B cell (primary cell): ENCODE results near the gene AGFG2. TPM values are rescaled to one million over a fixed set of nuclear protein-coding genes. Genes with fewer than 3 reads are reported as not detected.

Experiments used
- ATAC-seq: fragments of 200-7000 bp; cut with Tn5 transposase; one replicate; pipeline ENCODE4 v1.10.0; 2021; ENCODE audit warnings: low read depth, mild to moderate bottlenecking, moderate number of reproducible peaks, moderate library complexity
- CTCF ChIA-PET: fragments of 350-600 bp; sonication (Branson Sonifier 250); formaldehyde crosslinking; loops from one replicate; lab custom pipeline; 2021; ENCODE audit warnings: antibody characterized with exemption, inconsistent platforms; lab: Charles Lee
- POLR2A ChIA-PET: fragments of 350-600 bp; sonication (Branson Sonifier 250); formaldehyde crosslinking; loops from one replicate; lab custom pipeline; 2021; ENCODE audit warnings: antibody characterized with exemption; lab: Charles Lee
- DNase-seq: peaks from one replicate; pipeline ENCODE4 v3.0.0; 2013
- H2AFZ ChIP-seq: 2 replicates; pipeline ENCODE4 v1.6.1; 2012; ENCODE audit warnings: mild to moderate bottlenecking, low read depth, low read length; ENCODE audit not compliant: insufficient read depth, poor library complexity, severe bottlenecking
- H3K27ac ChIP-seq, 2 donors: 1 replicate in 1 of 2; 2 replicates in 1 of 2; pipeline ENCODE4 v1.5.1; 2012 to 2013; ENCODE audit warnings: low read length in 2 of 2, mild to moderate bottlenecking in 2 of 2, moderate library complexity in 1 of 2
- H3K27me3 ChIP-seq, 4 experiments: fragments of 200-600 bp in 1 of 4; sonication (generic) in 1 of 4; replicated peaks in 1 of 4; 1 replicate in 2 of 4; 2 replicates in 2 of 4; pipeline versions ENCODE4 v1.6.1 to v1.7.0; 2013 to 2016; ENCODE audit warnings: low read length in 3 of 4, mild to moderate bottlenecking in 2 of 4, mixed read lengths in 1 of 4, moderate library complexity in 1 of 4; ENCODE audit not compliant: insufficient read depth in 4 of 4, control insufficient read depth in 3 of 4; ENCODE audit errors: control extremely low read depth in 1 of 4
- H3K36me3 ChIP-seq, 2 experiments: replicated peaks in 1 of 2; 1 replicate in 1 of 2; 2 replicates in 1 of 2; pipeline versions ENCODE4 v1.6.1 to v1.7.1; 2013; ENCODE audit warnings: low read length in 1 of 2; ENCODE audit not compliant: insufficient read depth in 2 of 2, control insufficient read depth in 1 of 2; ENCODE audit errors: control extremely low read depth in 1 of 2, extremely low read depth in 1 of 2
- H3K4me1 ChIP-seq, 2 donors: fragments of 200-600 bp in 1 of 2; sonication (generic) in 1 of 2; 1 replicate in 1 of 2; 2 replicates in 1 of 2; pipeline versions ENCODE4 v1.5.1 to v1.6.1; 2013 to 2017; ENCODE audit warnings: low read length in 2 of 2; ENCODE audit not compliant: control insufficient read depth in 2 of 2, insufficient read depth in 2 of 2
- H3K4me2 ChIP-seq: replicated peaks from 2 replicates; pipeline ENCODE3; 2012; ENCODE audit warnings: mild to moderate bottlenecking, low read depth, low read length; ENCODE audit not compliant: poor library complexity, severe bottlenecking
- H3K4me3 ChIP-seq, 5 experiments: fragments of 200-600 bp in 1 of 5; sonication (generic) in 1 of 5; 1 replicate in 3 of 5; 2 replicates in 2 of 5; pipeline versions ENCODE4 v1.5.1 to v1.7.0; 2011 to 2016; ENCODE audit warnings: low read length in 4 of 5, mild to moderate bottlenecking in 4 of 5, low read depth in 2 of 5, control low read depth in 1 of 5, moderate library complexity in 1 of 5; ENCODE audit not compliant: insufficient read depth in 1 of 5; ENCODE audit errors: control extremely low read depth in 1 of 5, extremely low read depth in 1 of 5
- H3K79me2 ChIP-seq: fragments of 200-600 bp; sonication (generic); one replicate; pipeline ENCODE4 v1.6.0; 2016; ENCODE audit warnings: low read length; ENCODE audit not compliant: control insufficient read depth, insufficient read depth
- H3K9ac ChIP-seq: fragments of 200-600 bp; sonication (generic); 2 replicates; pipeline ENCODE4 v1.6.1; 2017; ENCODE audit warnings: mild to moderate bottlenecking, low read length, moderate library complexity
- H3K9me3 ChIP-seq, 3 donors: one replicate each; pipeline versions ENCODE4 v1.6.1 to v1.7.1; 2013; ENCODE audit warnings: low read length in 2 of 3; ENCODE audit not compliant: control insufficient read depth in 2 of 3, insufficient read depth in 1 of 3; ENCODE audit errors: control extremely low read depth in 1 of 3
- H4K20me1 ChIP-seq: 2 replicates; pipeline ENCODE4 v1.6.0; 2012; ENCODE audit warnings: mild to moderate bottlenecking, low read length; ENCODE audit not compliant: insufficient read depth, control insufficient read depth, poor library complexity, severe bottlenecking
- H3K27ac Mint-ChIP-seq: one replicate; pipeline ENCODE4 v1.8.0; 2021; ENCODE audit warnings: mixed read lengths
- H3K27me3 Mint-ChIP-seq: one replicate; pipeline ENCODE4 v1.8.0; 2021; ENCODE audit warnings: mixed read lengths
- H3K4me1 Mint-ChIP-seq: one replicate; pipeline ENCODE4 v1.8.0; 2021; ENCODE audit warnings: mixed read lengths
- H3K4me3 Mint-ChIP-seq: one replicate; pipeline ENCODE4 v1.8.0; 2021; ENCODE audit warnings: mixed read lengths
- H3K9me3 Mint-ChIP-seq: one replicate; pipeline ENCODE4 v1.8.0; 2022; ENCODE audit warnings: mixed read lengths; ENCODE audit not compliant: insufficient read depth
- EZH2 ChIP-seq: IDR thresholded peaks from 2 replicates; pipeline ENCODE4 v1.6.1; 2012; ENCODE audit warnings: borderline replicate concordance, low read depth, mild to moderate bottlenecking, moderate library complexity, low read length; ENCODE audit not compliant: insufficient read depth, poor library complexity, severe bottlenecking
- WGBS: methylation state at CpG from one replicate; pipeline ENCODE4 v1.1.5; 2013; ENCODE audit warnings: missing lambda C conversion rate; ENCODE audit not compliant: insufficient coverage; 5-methylcytosine and 5-hydroxymethylcytosine counted together
- intact Hi-C: fragments of 100-400 bp; cut with micrococcal nuclease; formaldehyde crosslinking; loops from one replicate; pipeline ENCODE4 v1.10.0; 2022
- polyA plus RNA-seq: library from polyadenylated mRNA; depleted of rRNA; stranded (reverse); fragments of >200 nt; gene quantifications from 2 replicates; pipeline ENCODE4 v1.2.3, GENCODE V29; 2012
- total RNA-seq, 2 donors: library from RNA; stranded (reverse); fragments of 120-200 nt in 1 of 2; gene quantifications; 1 replicate in 1 of 2; 2 replicates in 1 of 2; pipeline versions ENCODE4 v1.2.3 to v1.2.4, GENCODE V29; 2013 to 2022
- TF ChIP-seq, protein P1 (sequence below): fragments of 200-600 bp; IDR thresholded peaks from one replicate; pipeline ENCODE4 v1.8.0; 2022; ENCODE audit warnings: antibody characterized with exemption, mild to moderate bottlenecking

AGFG2 gene
- total and polyA plus RNA-seq, 2 donors (not counting 1 experiment from before 2014, with no cell fraction given) = 11.0 TPM

DNA sequence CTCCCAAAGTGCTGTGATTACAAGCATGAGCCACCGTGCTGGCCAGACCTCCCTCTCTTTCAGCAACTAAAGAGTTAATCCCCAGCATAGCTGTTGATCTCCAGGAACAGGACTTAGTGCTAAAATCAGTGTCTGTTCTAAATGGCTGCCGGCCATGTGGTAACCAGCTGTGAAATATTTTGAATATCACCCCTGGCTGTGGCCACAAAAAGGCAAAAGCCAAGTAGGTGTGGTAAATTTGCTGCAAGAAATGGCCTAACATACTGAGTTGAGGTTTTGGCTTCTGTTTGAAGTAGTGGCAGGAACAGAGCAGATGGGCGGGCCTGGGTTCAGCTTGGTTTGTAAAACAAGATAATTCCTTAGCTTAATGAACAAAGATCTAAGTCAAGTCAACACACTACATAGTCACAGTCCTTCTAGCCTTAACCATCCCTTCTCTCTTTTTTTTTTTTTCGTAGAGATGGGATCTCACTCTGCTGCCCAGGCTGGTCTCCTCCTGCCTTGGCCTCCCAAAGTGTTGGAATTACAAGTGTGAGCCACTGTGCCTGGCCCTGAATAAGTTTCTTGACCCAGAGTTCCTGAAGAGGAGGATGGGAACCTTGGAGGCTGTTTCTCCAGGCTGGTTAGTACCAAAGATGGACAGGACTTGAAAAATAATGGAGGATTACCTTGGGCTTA, 22.7 kb upstream of the AGFG2 start:
- Mint-ChIP-seq H3K4me3 (no peak overlapping the region), H3K4me1 (peaks cover 7% of the 10 kb centered on the region), H3K9me3 (no peaks in the 10 kb centered on the region), H3K27ac (no peak overlapping the region), H3K27me3 (peaks cover 3% of the 10 kb centered on the region)
- Histone ChIP-seq H3K79me2 (no peaks in the 10 kb centered on the region), H3K36me3 (no peaks in the 10 kb centered on the region), H3K27ac (no peak overlapping the region), H2AFZ (no peak overlapping the region), H3K9me3 (no peaks in the 10 kb centered on the region), H3K27me3 (peaks cover 0 to 2% (median 0%) of the 10 kb centered on the region in 4 experiments), H3K4me3 (no peak overlapping the region), H4K20me1 (no peaks in the 10 kb centered on the region), H3K9ac (no peak overlapping the region), H3K4me1 (peaks cover 4 to 14% of the 10 kb centered on the region in 2 donors), H3K4me2 (no peak overlapping the region)
- WGBS = 20% methylated on average over 2 of the region's 4 CpGs
- POLR2A ChIA-PET = no interaction called here
- ATAC-seq (no peak), DNase-seq (no peak)
- CTCF ChIA-PET = interaction anchor here (0.7 to 3.1 kb wide), 2 partner anchors 43 to 45 kb away, joined by 4 to 15 read pairs; no protein-coding TSS in a partner anchor
- intact Hi-C loops = no loop called here
- no peak for TF ChIP-seq EZH2
- TF ChIP-seq, protein P1, sequence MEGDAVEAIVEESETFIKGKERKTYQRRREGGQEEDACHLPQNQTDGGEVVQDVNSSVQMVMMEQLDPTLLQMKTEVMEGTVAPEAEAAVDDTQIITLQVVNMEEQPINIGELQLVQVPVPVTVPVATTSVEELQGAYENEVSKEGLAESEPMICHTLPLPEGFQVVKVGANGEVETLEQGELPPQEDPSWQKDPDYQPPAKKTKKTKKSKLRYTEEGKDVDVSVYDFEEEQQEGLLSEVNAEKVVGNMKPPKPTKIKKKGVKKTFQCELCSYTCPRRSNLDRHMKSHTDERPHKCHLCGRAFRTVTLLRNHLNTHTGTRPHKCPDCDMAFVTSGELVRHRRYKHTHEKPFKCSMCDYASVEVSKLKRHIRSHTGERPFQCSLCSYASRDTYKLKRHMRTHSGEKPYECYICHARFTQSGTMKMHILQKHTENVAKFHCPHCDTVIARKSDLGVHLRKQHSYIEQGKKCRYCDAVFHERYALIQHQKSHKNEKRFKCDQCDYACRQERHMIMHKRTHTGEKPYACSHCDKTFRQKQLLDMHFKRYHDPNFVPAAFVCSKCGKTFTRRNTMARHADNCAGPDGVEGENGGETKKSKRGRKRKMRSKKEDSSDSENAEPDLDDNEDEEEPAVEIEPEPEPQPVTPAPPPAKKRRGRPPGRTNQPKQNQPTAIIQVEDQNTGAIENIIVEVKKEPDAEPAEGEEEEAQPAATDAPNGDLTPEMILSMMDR = no peak

DNA sequence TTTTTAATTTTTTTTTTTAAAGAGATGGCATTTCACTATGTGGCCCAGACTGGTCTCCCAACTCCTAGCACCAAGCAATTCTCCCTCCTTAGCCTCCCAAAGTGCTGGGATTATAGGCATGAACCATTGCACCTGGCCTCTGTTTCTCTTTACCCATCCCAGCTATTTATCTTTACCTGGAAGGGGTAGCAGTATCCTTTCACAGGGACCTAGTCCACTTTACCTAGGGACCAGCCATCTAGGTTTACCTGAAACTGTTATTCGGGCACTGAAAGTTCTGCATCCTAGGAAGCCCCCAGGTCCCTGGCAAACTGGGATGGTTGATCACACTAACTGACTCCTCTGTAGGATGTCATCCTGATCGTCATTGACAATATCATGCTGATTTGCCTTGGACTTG, 21.7 kb upstream of the AGFG2 start:
- no peaks in the 10 kb centered on the region for H3K36me3 ChIP-seq
- peaks cover 4 to 14% of the 10 kb centered on the region in 2 donors for H3K4me1 ChIP-seq
- ChIA-PET CTCF (interaction anchor here (3.1 kb wide), 1 partner anchor 42 kb away, joined by 15 read pairs; no protein-coding TSS in a partner anchor), POLR2A (no interaction called here)
- H3K9ac ChIP-seq = no peak overlapping the region
- H3K27me3 ChIP-seq = peaks cover 0 to 2% (median 0%) of the 10 kb centered on the region in 4 experiments
- Mint-ChIP-seq H3K4me1 (peaks cover 7% of the 10 kb centered on the region), H3K9me3 (no peaks in the 10 kb centered on the region), H3K4me3 (no peak overlapping the region), H3K27me3 (peaks cover 3% of the 10 kb centered on the region), H3K27ac (no peak overlapping the region)
- no peak overlapping the region for H2AFZ ChIP-seq
- ATAC-seq (no peak), DNase-seq (no peak)
- H3K4me3 ChIP-seq = no peak overlapping the region
- H3K27ac ChIP-seq = no peak overlapping the region
- no peak overlapping the region for H3K4me2 ChIP-seq
- H3K9me3 ChIP-seq = no peaks in the 10 kb centered on the region
- H4K20me1 ChIP-seq = no peaks in the 10 kb centered on the region
- intact Hi-C loops = no loop called here
- no peak for TF ChIP-seq EZH2
- TF ChIP-seq, protein P1 = no peak
- H3K79me2 ChIP-seq = no peaks in the 10 kb centered on the region
- 93% methylated on average over 2 of the region's 2 CpGs for WGBS
